NCI-H1436 treated with DMSO at 0.1 percent for 48 hours (cell line): ENCODE measurements around the gene CCDC157.

Source experiments
- DNase-seq: peaks from one replicate; lab custom pipeline; 2025; lab: John Stamatoyannopoulos, UW

The CCDC157 gene

DNA sequence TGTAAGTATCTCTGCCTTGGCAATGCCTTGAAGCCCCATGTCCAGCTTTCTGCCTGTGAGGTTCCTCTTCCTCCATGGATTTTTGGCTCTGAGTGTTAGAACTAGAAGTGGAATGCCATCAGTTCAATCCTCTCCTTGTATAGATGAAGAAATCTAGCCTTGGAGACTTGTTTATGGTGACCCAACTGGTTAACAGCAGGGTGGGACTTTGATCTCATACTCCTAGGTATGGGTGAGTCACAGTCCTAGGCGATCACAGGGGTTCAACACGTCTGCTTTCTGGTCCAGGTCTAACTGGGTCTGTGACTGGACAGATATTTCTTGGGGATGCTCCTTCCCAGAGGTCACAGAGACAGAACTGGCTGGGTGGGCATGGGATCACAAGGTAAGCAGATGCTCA is 59.6 kb downstream of the CCDC157 start:
- no peak for DNase-seq

DNA sequence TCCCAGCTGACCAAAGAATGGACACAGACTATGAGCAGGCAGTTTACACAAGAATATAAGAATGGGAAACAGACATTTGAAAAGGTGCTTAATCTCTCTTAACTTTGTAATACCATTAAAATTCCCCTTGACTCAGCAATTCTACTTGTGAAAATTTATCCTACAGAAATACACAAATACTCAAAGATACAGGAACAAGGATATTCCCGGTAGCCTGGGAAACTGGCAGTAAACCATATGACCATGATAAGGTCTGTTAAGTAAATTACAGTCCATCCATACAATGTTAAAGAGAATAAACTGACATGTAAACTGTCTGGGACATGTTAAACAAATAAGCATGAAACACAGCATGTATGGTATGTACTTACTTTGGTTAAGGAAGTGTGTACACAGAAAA is 60.0 kb downstream of the CCDC157 start:
- no peak for DNase-seq

DNA sequence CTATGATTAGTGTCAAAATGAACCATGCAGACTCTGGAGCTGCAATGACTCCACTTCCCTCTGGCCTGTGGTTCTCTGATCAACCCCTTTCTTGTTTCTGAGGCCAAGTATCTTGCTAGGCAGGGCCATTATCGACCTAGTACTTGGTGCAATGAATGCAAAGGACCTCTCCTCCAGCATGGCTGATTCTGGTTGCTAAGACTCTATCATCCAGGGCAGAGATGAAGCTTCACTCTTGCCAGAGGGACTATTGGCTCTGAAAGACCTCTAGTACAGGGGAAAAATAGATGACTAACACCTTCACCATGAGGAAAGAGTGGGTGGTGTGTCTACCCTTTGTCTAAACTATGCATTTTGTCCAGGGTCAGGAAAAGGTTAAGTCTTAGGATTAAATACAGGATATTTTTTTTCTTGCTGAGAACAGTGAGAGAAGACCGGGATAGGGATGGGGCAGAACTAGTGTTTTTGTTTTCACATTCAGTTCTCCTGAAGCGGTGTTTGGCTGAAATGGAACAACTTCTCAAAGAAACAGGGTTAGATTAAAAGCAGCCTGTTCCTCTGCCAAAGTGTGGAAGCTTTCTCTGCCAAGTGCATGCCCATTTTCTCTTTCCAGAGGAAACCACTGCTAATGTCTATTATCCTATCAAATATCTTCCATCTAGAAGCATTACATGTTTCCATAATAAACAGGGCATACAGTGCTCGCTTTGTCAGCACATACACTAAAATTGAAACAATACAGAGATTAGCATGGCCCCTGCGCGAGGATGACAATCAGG is 63.7 kb downstream of the CCDC157 start:
- no peak for DNase-seq

DNA sequence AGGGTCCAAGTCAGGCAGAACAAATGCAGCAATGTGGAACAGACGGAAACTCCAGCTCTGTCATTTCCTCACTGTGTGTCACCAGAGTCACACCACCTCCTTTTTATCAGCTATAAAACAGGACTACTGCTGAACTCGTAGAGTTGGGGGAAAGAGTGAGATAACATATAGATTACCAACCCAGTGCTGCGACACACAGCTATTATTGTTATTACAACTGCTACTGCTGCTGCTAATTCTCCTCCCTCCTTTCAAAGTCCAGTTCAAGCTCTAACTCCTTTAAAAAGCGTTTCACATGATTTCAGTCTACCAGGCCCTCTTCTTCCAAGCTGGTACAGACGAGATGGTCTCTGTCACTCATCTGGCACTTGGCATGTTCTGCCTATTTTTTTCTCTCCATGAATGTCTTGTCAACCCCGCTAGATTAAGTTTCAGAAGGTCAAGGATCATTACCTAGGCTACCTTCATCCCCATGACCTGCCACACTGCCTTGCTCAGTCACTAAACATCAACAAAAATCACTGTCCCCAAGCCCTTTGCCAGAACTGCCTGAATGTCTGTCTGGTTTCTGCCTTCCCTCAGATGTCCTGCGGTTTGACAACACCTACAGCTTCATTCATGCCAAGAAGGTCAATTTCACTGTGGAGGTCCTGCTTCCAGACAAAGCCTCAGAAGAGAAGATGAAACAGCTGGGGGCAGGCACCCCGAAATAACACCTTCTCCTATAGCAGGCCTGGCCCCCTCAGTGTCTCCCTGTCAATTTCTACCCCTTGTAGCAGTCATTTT is 65.1 kb downstream of the CCDC157 start:
- DNase-seq = no peak

DNA sequence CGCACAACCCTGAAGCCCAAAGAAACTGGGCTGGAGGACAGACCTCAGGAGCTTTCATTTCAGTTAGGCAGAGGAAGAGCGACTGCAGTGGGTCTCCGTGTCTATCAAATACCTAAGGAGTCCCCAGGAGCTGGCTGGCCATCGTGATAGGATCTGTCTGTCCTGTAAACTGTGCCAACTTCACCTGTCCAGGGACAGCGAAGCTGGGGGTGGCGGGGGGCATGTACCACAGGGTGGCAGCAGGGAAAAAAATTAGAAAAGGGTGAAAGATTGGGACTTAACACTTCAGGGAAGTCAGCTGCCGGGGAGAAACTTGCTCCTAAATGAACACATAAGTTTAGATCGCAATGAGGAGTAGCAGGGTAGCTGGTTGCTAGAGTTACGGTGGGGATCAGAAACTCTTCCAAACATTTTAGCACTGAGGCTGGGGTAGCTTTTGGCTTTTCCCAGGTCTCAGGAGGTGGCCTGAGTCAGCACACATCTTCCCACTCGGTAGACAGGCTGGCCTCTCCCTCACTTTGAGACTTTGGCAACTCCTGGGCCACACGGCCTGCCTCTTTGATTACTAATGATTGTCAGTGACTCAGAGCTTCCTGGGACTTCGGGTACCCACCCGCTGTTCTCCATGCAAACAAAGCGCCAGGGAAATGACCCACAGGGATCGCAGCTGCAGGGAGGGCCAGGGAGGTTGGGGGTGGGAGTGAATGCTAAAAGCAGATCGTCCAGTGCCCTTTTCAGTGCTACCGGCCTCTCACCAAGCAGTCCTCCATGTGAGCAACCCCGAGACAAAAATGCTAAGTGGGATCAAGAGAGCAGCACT is 65.9 kb downstream of the CCDC157 start:
- no peak for DNase-seq

DNA sequence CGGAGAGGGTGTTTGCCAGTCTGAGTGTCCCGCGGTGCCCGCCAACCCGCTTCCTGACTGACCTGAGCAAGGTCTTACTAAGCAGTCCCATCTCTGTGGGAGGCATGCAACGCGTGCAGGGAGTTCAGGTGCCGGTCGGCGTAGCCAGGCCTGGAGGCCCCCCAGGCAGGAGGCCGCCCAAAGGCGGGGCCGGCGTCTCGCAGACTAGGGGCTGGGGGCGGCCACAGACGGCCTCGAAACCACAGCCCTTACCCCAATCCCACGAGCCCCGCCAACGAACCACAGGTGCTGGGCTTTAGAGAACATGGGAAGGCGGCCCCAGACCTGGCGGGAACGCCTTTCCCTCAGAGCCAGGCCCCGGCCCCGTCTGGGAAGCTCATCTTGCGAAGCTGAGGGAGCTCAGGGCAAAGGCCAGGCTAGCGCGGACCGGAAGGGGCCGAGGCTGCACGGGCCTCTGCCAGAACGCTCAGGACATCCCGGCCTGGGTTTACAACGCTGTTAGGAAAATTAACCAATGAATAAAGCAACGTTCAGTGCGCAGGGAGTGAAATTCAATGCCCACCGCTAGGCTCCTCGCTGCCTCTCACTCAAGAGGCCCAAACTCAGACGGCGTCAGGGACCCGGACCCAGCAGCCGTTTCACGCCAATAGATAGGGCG is 66.6 kb downstream of the CCDC157 start:
- DNase-seq = no peak

DNA sequence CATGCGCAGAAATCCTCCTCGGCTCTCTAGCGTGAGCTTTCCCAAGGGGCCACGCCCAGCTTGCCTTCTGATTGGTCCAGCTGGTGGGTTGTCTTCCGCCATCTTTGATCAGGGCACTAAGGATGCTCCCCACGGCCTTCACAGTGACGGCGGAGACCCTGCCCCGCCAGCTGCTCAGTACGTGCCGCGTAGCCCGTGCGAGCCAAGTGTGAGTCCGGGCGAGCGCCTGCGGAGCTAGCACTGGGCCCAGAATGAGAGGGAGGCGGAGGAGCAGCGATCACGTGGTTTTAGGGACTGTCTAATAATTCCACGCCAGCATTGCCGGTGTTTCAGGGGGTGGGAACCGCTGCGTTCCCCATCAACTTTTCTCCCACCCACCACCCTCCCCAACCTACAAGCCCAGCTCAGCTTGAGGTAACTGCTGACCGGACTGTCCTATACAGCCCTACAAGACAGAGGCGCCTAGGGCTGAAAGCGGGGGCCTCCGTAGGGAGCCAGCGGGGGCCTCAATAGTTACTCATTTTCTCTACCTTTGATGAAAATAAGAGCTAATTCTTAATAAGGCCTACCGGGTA is 67.2 kb downstream of the CCDC157 start:
- DNase-seq = peak; percentile 99

DNA sequence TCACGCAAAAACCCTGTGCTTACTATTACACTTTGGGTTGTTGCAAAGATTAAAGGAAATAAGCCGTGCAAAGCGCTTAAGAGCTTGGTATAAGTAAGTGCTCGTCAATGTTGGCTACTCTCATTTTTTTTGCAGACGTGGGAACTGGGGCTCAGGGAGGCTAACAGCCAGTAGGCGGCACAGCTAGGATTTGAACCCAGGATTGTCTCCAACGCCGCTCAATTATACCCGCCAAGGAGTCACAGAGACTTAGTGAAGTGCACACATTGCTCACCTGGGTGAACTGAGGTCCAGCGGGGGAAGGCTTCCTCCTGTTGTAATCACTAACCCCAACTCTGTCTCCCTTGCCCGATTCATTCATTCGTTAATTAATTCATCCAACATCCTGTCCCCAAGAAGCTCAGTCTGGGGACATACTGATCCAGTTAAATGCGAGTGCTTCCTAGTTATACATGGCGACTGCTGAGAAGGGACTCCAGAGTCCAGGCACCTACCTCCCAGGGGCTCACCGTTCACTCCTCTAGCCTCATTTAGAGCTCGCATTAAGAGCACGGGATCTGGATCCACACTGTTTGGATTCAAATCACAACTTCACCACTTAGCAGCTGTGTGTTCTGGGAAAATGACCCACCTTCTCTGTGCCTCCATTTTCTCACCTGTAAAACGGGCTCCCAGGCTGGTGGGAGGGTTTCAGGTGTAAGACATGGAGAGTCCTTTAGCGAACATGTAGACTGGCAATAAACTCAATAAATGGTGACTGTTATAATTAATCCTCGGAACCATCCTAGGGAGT is 67.9 kb downstream of the CCDC157 start:
- no peak for DNase-seq

DNA sequence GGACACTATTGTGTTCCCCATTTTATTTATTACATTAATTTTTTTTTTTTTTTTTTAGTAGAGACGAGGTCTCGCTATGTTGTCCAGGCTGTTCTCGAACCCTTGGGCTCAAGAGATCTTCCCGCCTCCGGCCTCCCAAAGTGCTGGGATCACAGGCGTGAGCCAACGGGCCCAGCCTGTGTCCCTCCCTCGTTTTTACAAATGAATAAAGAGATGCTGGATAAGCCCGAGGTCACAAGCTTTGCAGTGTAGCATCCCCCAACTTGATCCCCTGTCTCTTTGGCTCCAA is 68.5 kb downstream of the CCDC157 start:
- DNase-seq = no peak

DNA sequence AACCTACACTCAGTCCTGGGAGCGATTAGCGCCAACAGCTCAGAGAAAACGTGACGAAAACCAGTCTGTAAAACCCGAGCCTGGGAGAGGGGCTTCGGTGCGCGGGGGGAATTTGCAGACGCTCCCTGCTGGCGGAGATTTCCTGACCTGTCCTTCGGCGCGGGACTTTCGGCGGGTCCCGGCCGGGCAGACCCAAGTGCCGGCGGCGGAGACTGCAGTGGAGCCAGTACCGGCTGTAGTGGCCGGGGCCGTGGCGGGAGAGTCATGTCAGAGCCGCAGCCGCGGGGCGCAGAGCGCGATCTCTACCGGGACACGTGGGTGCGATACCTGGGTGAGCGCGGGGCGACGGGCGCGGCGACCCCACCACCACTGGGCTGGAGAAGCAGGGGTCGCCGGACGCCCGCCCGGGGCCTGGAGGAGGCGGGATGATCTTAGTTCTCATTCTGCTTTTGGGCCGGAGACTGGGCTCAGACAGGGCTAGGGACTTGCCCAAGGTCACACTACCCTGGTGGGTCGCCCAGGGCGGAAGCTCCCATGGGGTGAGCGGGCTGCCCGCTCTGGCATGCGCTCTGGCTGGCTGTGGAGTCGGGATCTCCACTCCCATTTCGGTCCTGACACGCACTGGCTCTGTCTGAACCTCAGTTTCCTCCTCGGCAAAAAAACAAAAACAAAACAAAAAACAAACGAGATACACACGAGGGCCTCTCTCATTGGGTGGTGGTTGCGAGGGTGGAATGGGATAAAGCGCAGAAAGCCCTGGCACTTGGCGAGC is 69.0 kb downstream of the CCDC157 start, which contains the start of gene MTFP1:
MTFP1 (plus strand) TSS at position 153 of the 772 bp plus-strand sequence; CDS start at position 265, 112 bp downstream.
- DNase-seq = no peak
